Endothelial cell of hepatic sinusoid (primary cell): ENCODE results near the gene ADI1.
"Not testable (repeated sequence)": the region's sequence is repeated elsewhere in the genome, so short reads cannot be mapped to it uniquely, and the experiment has no call there.

Experiments used
- in situ Hi-C: cut with HindIII; loops from 2 replicates; pipeline ENCODE4 v1.10.0; 2017; ENCODE audit warnings: low sequenced_read_pairs

Gene ADI1

GRCh38 chr2:3529316-3530025 lies 10.1 kb upstream of the ADI1 start:
- in situ Hi-C loops: no loop called here

GRCh38 chr2:3527886-3528785 lies 8.8 kb upstream of the ADI1 start:
- in situ Hi-C loops: no loop called here

GRCh38 chr2:3526871-3527270 lies 7.5 kb upstream of the ADI1 start:
- in situ Hi-C loops: no loop called here

- in situ Hi-C loops: no loop called here
Observed at GRCh38 chr2:3523551-3524041, 4.3 kb upstream of the ADI1 start.

- in situ Hi-C loops: no loop called here
Observed at GRCh38 chr2:3522961-3523421, 3.7 kb upstream of the ADI1 start.

GRCh38 chr2:3520591-3520990 lies 1.3 kb upstream of the ADI1 start:
- in situ Hi-C loops: no loop called here

- in situ Hi-C loops: no loop called here
Observed at GRCh38 chr2:3518496-3519254, 656 bp downstream of the ADI1 start.

- in situ Hi-C loops: no loop called here
Observed at GRCh38 chr2:3517948-3518495, 1.3 kb downstream of the ADI1 start.

GRCh38 chr2:3516831-3517230 lies 2.5 kb downstream of the ADI1 start:
- in situ Hi-C loops: no loop called here

- in situ Hi-C loops: not testable (repeated sequence)
Observed at GRCh38 chr2:3515438-3515837, 3.9 kb downstream of the ADI1 start.

GRCh38 chr2:3513026-3513810 lies 6.1 kb downstream of the ADI1 start:
- in situ Hi-C loops: no loop called here

- in situ Hi-C loops: no loop called here
Observed at GRCh38 chr2:3512086-3512485, 7.2 kb downstream of the ADI1 start.

- in situ Hi-C loops: no loop called here
Observed at GRCh38 chr2:3505771-3506170, 13.6 kb downstream of the ADI1 start.

GRCh38 chr2:3504741-3505140 lies 14.6 kb downstream of the ADI1 start:
- in situ Hi-C loops: no loop called here

GRCh38 chr2:3503483-3503882 lies 15.8 kb downstream of the ADI1 start:
- in situ Hi-C loops: no loop called here

- in situ Hi-C loops: no loop called here
Observed at GRCh38 chr2:3503046-3503445, 16.3 kb downstream of the ADI1 start.

- in situ Hi-C loops: no loop called here
Observed at GRCh38 chr2:3500326-3500899, 18.9 kb downstream of the ADI1 start.

GRCh38 chr2:3498783-3499394 lies 20.4 kb downstream of the ADI1 start:
- in situ Hi-C loops: no loop called here

GRCh38 chr2:3496708-3497080 lies 22.6 kb downstream of the ADI1 start:
- in situ Hi-C loops: not testable (repeated sequence)
